Measurements from ENCODE around the gene TTC3. TPM values are rescaled to one million over a fixed set of nuclear protein-coding genes. Genes with fewer than 3 reads are reported as not detected.
A peak's percentile ranks its signal among the peaks of the same experiment; 100 is the strongest.
"Not testable (repeated sequence)": the region's sequence is repeated elsewhere in the genome, so short reads cannot be mapped to it uniquely, and the experiment has no call there.

TTC3 gene
- 372 and 615 TPM in 2 replicates for total RNA-seq (ENCODE audit: low replicate concordance)

- no peak for TF ChIP-seq CTCF (IDR thresholded peaks at IDR 0.05; ENCODE audit: insufficient read depth, low read length)
- peak within 1 kb of the TSS; percentile 92 for H3K4me3 ChIP-seq (ENCODE audit: low read depth, low read length)
- peak; percentile 93 for DNase-seq (ENCODE audit: low read depth)
Observed at GRCh38 chr21:37072988-37073416, at the start of gene TTC3, which contains the start of gene PIGP. Gene TTC3, plus strand, starts transcription at chr21:37073254. Its CDS starts 14,004 bp downstream, at chr21:37087258. Gene PIGP, minus strand, starts transcription at chr21:37073071. Its CDS starts 556 bp downstream, at chr21:37072515.

- no peak overlapping the region for H3K4me3 ChIP-seq (ENCODE audit: low read depth, low read length)
- TF ChIP-seq CTCF (IDR thresholded peaks at IDR 0.05; ENCODE audit: insufficient read depth, low read length) = no peak
- DNase-seq (ENCODE audit: low read depth) = no peak
Observed at GRCh38 chr21:37026499-37026898, 46.6 kb upstream of the TTC3 start.

- TF ChIP-seq CTCF (IDR thresholded peaks at IDR 0.05; ENCODE audit: insufficient read depth, low read length) = no peak
- DNase-seq (ENCODE audit: low read depth) = peak; percentile 10
- no peak overlapping the region for H3K4me3 ChIP-seq (ENCODE audit: low read depth, low read length)
Observed at GRCh38 chr21:37028570-37028969, 44.5 kb upstream of the TTC3 start.

GRCh38 chr21:37030864-37031263 is 42.2 kb upstream of the TTC3 start:
- TF ChIP-seq CTCF (IDR thresholded peaks at IDR 0.05; ENCODE audit: insufficient read depth, low read length) = no peak
- no peak for DNase-seq (ENCODE audit: low read depth)
- H3K4me3 ChIP-seq (ENCODE audit: low read depth, low read length) = no peak overlapping the region

GRCh38 chr21:37032293-37032692 is 40.8 kb upstream of the TTC3 start:
- H3K4me3 ChIP-seq (ENCODE audit: low read depth, low read length) = no peak overlapping the region
- no peak for TF ChIP-seq CTCF (IDR thresholded peaks at IDR 0.05; ENCODE audit: insufficient read depth, low read length)
- DNase-seq (ENCODE audit: low read depth) = no peak

GRCh38 chr21:37032877-37033471 is 40.1 kb upstream of the TTC3 start:
- TF ChIP-seq CTCF (IDR thresholded peaks at IDR 0.05; ENCODE audit: insufficient read depth, low read length) = no peak
- no peak overlapping the region for H3K4me3 ChIP-seq (ENCODE audit: low read depth, low read length)
- peak; percentile 61 for DNase-seq (ENCODE audit: low read depth)

GRCh38 chr21:37034394-37034793 is 38.7 kb upstream of the TTC3 start:
- not testable (repeated sequence) for DNase-seq (ENCODE audit: low read depth); H3K4me3 ChIP-seq (ENCODE audit: low read depth, low read length)
